Neuronal stem cell (in vitro differentiated cells): ENCODE results near the gene THSD1. TPM values are rescaled to one million over a fixed set of nuclear protein-coding genes. Genes with fewer than 3 reads are reported as not detected.

ENCODE experiments used
- DNase-seq: peaks from one replicate; pipeline ENCODE4 v3.0.0-alpha.2; 2013; ENCODE audit warnings: low spot score
- H2AFZ ChIP-seq: one replicate; pipeline ENCODE4 v1.6.1; 2013; ENCODE audit warnings: mild to moderate bottlenecking, low read length, inconsistent platforms
- H2AK5ac ChIP-seq: 2 replicates; pipeline ENCODE4 v1.6.1; 2013; ENCODE audit warnings: low read depth, mild to moderate bottlenecking, inconsistent platforms, low read length, moderate library complexity, mixed read lengths
- H2BK120ac ChIP-seq: 2 replicates; pipeline ENCODE4 v1.6.1; 2013; ENCODE audit warnings: low read depth, mild to moderate bottlenecking, inconsistent platforms, low read length, moderate library complexity, mixed read lengths
- H2BK12ac ChIP-seq: one replicate; pipeline ENCODE4 v1.6.1; 2013; ENCODE audit warnings: low read length, inconsistent platforms
- H2BK15ac ChIP-seq: 2 replicates; pipeline ENCODE4 v1.6.1; 2013; ENCODE audit warnings: mild to moderate bottlenecking, low read length, inconsistent platforms, mixed read lengths
- H2BK5ac ChIP-seq: one replicate; pipeline ENCODE4 v1.6.1; 2013; ENCODE audit warnings: inconsistent platforms, mild to moderate bottlenecking, low read length, moderate library complexity
- H3K14ac ChIP-seq: one replicate; pipeline ENCODE4 v1.6.1; 2013; ENCODE audit warnings: low read length, inconsistent platforms
- H3K18ac ChIP-seq: 2 replicates; pipeline ENCODE4 v1.6.1; 2013; ENCODE audit warnings: low read length, inconsistent platforms
- H3K23ac ChIP-seq: 2 replicates; pipeline ENCODE4 v1.6.1; 2013; ENCODE audit warnings: low read depth, mild to moderate bottlenecking, mixed read lengths, low read length, inconsistent platforms; ENCODE audit not compliant: poor library complexity
- H3K27ac ChIP-seq: replicated peaks from 3 replicates; pipeline ENCODE4 v1.5.1; 2013; ENCODE audit warnings: low read length, inconsistent platforms
- H3K27me3 ChIP-seq, 3 experiments: 2 replicates each; pipeline ENCODE4 v1.6.1; 2013; ENCODE audit warnings: low read length in 3 of 3, mild to moderate bottlenecking in 2 of 3, inconsistent platforms in 1 of 3, low read depth in 1 of 3, mixed read lengths in 1 of 3, moderate library complexity in 1 of 3; ENCODE audit not compliant: control insufficient read depth in 3 of 3, insufficient read depth in 3 of 3
- H3K36me3 ChIP-seq, 2 donors: replicated peaks in 1 of 2; 2 replicates each; pipeline ENCODE4 v1.6.1; 2013; ENCODE audit warnings: low read length in 2 of 2; ENCODE audit not compliant: control insufficient read depth in 2 of 2, insufficient read depth in 2 of 2
- H3K4ac ChIP-seq: 2 replicates; pipeline ENCODE4 v1.6.1; 2013; ENCODE audit warnings: inconsistent platforms, mild to moderate bottlenecking, low read length, moderate library complexity
- H3K4me1 ChIP-seq, 2 donors: 1 replicate in 1 of 2; 2 replicates in 1 of 2; pipeline ENCODE4 v1.6.1; 2013; ENCODE audit warnings: low read length in 2 of 2, low read depth in 1 of 2; ENCODE audit not compliant: control insufficient read depth in 2 of 2, insufficient read depth in 1 of 2
- H3K4me2 ChIP-seq: one replicate; pipeline ENCODE4 v1.6.1; 2013; ENCODE audit warnings: mild to moderate bottlenecking, low read length, inconsistent platforms; ENCODE audit not compliant: insufficient read depth, poor library complexity, severe bottlenecking
- H3K4me3 ChIP-seq, 2 donors: 2 replicates each; pipeline ENCODE4 v1.5.1; 2013; ENCODE audit warnings: low read length in 2 of 2, mild to moderate bottlenecking in 2 of 2, inconsistent platforms in 1 of 2, moderate library complexity in 1 of 2
- H3K79me1 ChIP-seq: one replicate; pipeline ENCODE4 v1.6.1; 2013; ENCODE audit warnings: low read depth, mild to moderate bottlenecking, inconsistent platforms, low read length, moderate library complexity
- H3K9ac ChIP-seq: one replicate; pipeline ENCODE4 v1.6.1; 2013; ENCODE audit warnings: mild to moderate bottlenecking, low read depth, low read length, inconsistent platforms; ENCODE audit not compliant: poor library complexity
- H3K9me3 ChIP-seq, 2 donors: replicated peaks in 1 of 2; 2 replicates each; pipeline versions ENCODE3 to v1.6.1; 2013; ENCODE audit warnings: low read length in 2 of 2, mild to moderate bottlenecking in 2 of 2, inconsistent platforms in 1 of 2, low read depth in 1 of 2, mixed read lengths in 1 of 2, moderate library complexity in 1 of 2; ENCODE audit not compliant: control insufficient read depth in 2 of 2, insufficient read depth in 1 of 2
- H4K8ac ChIP-seq: one replicate; pipeline ENCODE4 v1.6.1; 2013; ENCODE audit warnings: low read depth, mild to moderate bottlenecking, inconsistent platforms, low read length, moderate library complexity
- H4K91ac ChIP-seq: one replicate; pipeline ENCODE4 v1.6.1; 2013; ENCODE audit warnings: low read length, low read depth, mild to moderate bottlenecking, inconsistent platforms; ENCODE audit not compliant: poor library complexity
- WGBS, 2 donors: extraction: QIAGEN DNeasy Blood & Tissue Kit; methylation state at CpG; one replicate each; pipeline ENCODE4 v1.1.7; 2013; ENCODE audit warnings: missing lambda C conversion rate in 2 of 2, mixed read lengths in 1 of 2; ENCODE audit not compliant: insufficient read length in 2 of 2, insufficient replicate concordance in 1 of 2; ENCODE audit errors: extremely low coverage in 2 of 2; 5-methylcytosine and 5-hydroxymethylcytosine counted together
- polyA plus RNA-seq, 2 experiments: library from polyadenylated mRNA; stranded (reverse); fragments of 200-250 nt; gene quantifications; one replicate each; pipeline ENCODE4 v1.2.3, GENCODE V29; 2013

The THSD1 gene, protein sequence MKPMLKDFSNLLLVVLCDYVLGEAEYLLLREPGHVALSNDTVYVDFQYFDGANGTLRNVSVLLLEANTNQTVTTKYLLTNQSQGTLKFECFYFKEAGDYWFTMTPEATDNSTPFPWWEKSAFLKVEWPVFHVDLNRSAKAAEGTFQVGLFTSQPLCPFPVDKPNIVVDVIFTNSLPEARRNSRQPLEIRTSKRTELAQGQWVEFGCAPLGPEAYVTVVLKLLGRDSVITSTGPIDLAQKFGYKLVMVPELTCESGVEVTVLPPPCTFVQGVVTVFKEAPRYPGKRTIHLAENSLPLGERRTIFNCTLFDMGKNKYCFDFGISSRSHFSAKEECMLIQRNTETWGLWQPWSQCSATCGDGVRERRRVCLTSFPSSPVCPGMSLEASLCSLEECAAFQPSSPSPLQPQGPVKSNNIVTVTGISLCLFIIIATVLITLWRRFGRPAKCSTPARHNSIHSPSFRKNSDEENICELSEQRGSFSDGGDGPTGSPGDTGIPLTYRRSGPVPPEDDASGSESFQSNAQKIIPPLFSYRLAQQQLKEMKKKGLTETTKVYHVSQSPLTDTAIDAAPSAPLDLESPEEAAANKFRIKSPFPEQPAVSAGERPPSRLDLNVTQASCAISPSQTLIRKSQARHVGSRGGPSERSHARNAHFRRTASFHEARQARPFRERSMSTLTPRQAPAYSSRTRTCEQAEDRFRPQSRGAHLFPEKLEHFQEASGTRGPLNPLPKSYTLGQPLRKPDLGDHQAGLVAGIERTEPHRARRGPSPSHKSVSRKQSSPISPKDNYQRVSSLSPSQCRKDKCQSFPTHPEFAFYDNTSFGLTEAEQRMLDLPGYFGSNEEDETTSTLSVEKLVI
- 0.14 TPM for polyA plus RNA-seq (2013, experiment 1 of 2)
- 0.08 TPM for polyA plus RNA-seq (2013, experiment 2 of 2)

DNA sequence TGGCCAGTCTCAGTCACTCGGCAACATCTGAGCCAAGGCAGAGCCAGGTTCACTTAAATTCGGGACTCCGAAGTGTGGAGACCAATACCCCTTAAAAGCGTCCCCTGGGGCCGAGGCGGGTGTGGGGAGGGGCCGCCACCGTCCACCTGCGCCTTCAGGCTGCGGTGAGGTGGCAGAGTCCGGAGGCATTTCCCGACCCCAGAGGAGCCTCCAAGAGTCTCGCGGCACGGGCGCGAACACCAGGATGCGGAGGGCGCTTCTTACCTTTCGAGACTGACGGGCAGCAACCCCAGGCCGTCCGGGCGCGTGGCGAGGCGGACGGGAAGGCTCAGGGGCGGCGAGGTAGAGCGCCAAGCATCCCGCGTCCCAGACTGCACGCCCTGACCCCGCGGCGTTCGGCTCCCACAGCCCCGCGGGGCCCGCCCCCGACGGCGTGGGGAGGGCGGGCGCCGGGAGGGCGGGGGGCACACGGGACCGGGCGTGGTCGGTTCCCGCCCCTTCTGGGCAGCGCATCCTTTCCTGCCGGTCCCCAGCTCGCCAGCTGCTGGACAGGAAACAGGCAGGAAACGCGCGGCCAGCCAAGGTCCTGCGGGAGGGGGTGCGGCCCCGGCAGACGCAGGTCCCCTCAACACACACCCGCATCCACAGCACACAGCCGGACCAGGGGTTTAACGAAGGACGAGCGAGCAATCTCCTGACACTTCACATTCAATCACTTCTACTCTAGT is at the start of gene THSD1:
TSS of gene THSD1 (minus strand) at position 406 of the 728 bp plus-strand sequence. CDS start 3,572 bp downstream, outside the sequence.
- Histone ChIP-seq H3K14ac (no peak within 1 kb of the TSS), H4K91ac (no peak within 1 kb of the TSS), H3K27me3 (peaks cover 0 to 23% (median 0%) of the 10 kb centered on the region in 3 experiments), H2AFZ (peak within 1 kb of the TSS; percentile 84), H3K4ac (no peak within 1 kb of the TSS), H3K36me3 (peaks cover 0 to 10% of the 10 kb centered on the region in 2 donors), H3K9me3 (no peaks in the 10 kb centered on the region), H4K8ac (no peak within 1 kb of the TSS), H3K4me1 (peaks cover 0 to 3% of the 10 kb centered on the region in 2 donors), H2BK5ac (no peak within 1 kb of the TSS), H3K4me3 (peak within 1 kb of the TSS; percentile 29 to 79), H3K79me1 (peaks cover 3% of the 10 kb centered on the region), H2BK120ac (no peak within 1 kb of the TSS), H2BK12ac (no peak within 1 kb of the TSS), H3K4me2 (peak within 1 kb of the TSS; percentile 94), H2BK15ac (peak within 1 kb of the TSS; percentile 37), H2AK5ac (peak within 1 kb of the TSS; percentile 46), H3K18ac (peak within 1 kb of the TSS; percentile 90), H3K23ac (peak within 1 kb of the TSS; percentile 80), H3K9ac (peak within 1 kb of the TSS; percentile 64), H3K27ac (no peak within 1 kb of the TSS)
- no CpG with 5 or more reads among the region's 68 CpGs for WGBS, 2 donors
- peak; percentile 17 for DNase-seq

DNA sequence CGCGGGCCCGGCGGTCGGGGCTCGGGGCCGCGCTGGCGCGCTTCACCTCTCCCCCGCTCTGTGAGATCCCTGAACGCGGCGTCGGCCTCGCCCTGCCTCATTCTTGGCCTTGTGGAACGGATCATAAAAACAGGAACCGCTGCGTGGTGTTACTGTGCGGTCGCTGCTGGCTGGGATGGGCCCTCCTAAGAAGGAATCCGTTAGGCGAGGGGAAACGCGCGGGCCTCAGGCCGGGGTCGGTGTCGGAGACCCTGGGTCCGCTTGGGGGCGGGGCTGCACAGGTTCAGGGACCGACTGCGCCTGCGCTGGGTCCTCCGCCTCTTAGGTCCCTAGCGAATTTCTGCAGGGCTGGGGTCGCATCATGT is 49.7 kb upstream of the THSD1 start:
- H2BK5ac ChIP-seq, result peak overlapping the region; percentile 98
- peak overlapping the region; percentile 99 for H3K18ac ChIP-seq
- H2AK5ac ChIP-seq, result peak overlapping the region; percentile 58
- no peaks in the 10 kb centered on the region for H3K79me1 ChIP-seq
- H3K23ac ChIP-seq, result peak overlapping the region; percentile 94
- no peak overlapping the region for H2BK12ac ChIP-seq
- H3K9me3 ChIP-seq, result no peaks in the 10 kb centered on the region
- H2BK120ac ChIP-seq, result no peak overlapping the region
- peak overlapping the region; percentile 85 for H3K14ac ChIP-seq
- H3K4me2 ChIP-seq, result peak overlapping the region; percentile 51
- H3K4me1 ChIP-seq, result peaks cover 3% of the 10 kb centered on the region in 2 donors
- H3K27ac ChIP-seq, result peak overlapping the region; percentile 82
- peak overlapping the region; percentile 17 for H4K91ac ChIP-seq
- H3K4me3 ChIP-seq, result peak overlapping the region; percentile 91 to 97
- DNase-seq, result peak; percentile 76
- H4K8ac ChIP-seq, result peak overlapping the region; percentile 9
- peaks cover 11 to 43% of the 10 kb centered on the region in 2 donors for H3K36me3 ChIP-seq
- no peaks in the 10 kb centered on the region for H3K27me3 ChIP-seq
- WGBS, 2 donors, result no CpG with 5 or more reads among the region's 37 CpGs
- no peak overlapping the region for H3K4ac ChIP-seq
- peak overlapping the region; percentile 79 for H2BK15ac ChIP-seq
- peak overlapping the region; percentile 92 for H2AFZ ChIP-seq
- peak overlapping the region; percentile 96 for H3K9ac ChIP-seq

DNA sequence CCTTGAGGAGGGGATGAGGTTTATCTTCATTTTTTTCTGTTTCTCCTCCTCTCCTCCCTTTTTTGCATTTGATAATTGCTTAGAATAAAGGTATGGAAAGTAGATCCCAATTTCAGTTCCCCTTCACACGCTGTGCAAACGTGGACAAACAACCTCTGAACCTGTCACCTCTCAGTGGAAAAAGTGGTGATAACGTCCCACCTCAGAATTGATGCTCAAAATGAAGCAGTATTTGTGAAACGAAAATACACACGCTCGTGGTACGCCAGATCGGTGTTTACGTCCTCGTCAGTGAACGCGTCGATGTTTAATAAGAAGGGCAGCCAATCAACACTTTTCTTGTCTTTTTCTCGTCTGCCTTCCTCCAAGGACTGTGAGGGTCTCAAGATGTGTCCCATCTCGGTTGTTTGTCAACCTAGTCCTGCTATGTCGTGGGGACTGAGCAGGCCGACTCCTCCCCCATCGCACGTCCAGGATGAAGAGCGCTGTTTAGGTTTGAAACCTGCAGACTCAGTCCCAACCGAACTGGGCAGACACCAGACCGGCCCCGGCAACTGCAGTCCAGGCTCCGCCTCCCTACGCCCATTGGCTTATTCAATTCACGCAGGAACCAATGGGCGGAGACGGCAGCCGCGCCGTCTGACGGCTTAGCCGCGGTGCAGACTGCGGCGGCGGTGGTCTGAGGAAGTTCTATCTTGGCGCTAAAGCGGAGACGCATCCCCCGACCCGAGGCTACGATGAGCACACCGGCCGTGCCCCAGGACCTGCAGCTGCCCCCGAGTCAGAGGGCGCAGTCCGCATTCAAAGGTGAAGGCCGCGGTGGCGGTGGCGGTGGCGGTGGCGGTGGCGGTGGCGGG is 49.1 kb upstream of the THSD1 start, which contains the start of gene CKAP2:
TSS of gene CKAP2 (plus strand) at position 659 of the 857 bp plus-strand sequence. CDS start at position 738, 79 bp downstream.
- H2BK120ac ChIP-seq, result no peak within 1 kb of the TSS
- H2BK15ac ChIP-seq, result peak within 1 kb of the TSS; percentile 79
- peak within 1 kb of the TSS; percentile 58 for H2AK5ac ChIP-seq
- H3K27me3 ChIP-seq, result no peaks in the 10 kb centered on the region
- no CpG with 5 or more reads among the region's 56 CpGs for WGBS, 2 donors
- peak; percentile 84 for DNase-seq
- peak within 1 kb of the TSS; percentile 98 for H2BK5ac ChIP-seq
- H3K4ac ChIP-seq, result no peak within 1 kb of the TSS
- peak within 1 kb of the TSS; percentile 96 for H3K9ac ChIP-seq
- peak within 1 kb of the TSS; percentile 51 for H3K4me2 ChIP-seq
- peak within 1 kb of the TSS; percentile 17 for H4K91ac ChIP-seq
- peak within 1 kb of the TSS; percentile 82 for H3K27ac ChIP-seq
- H2BK12ac ChIP-seq, result no peak within 1 kb of the TSS
- peak within 1 kb of the TSS; percentile 92 for H2AFZ ChIP-seq
- H4K8ac ChIP-seq, result peak within 1 kb of the TSS; percentile 9
- H3K4me3 ChIP-seq, result peak within 1 kb of the TSS; percentile 91 to 97
- peak within 1 kb of the TSS; percentile 94 for H3K23ac ChIP-seq
- H3K36me3 ChIP-seq, result peaks cover 11 to 37% of the 10 kb centered on the region in 2 donors
- H3K14ac ChIP-seq, result peak within 1 kb of the TSS; percentile 85
- peaks cover 3% of the 10 kb centered on the region in 2 donors for H3K4me1 ChIP-seq
- no peaks in the 10 kb centered on the region for H3K79me1 ChIP-seq
- H3K18ac ChIP-seq, result peak within 1 kb of the TSS; percentile 99
- no peaks in the 10 kb centered on the region for H3K9me3 ChIP-seq
